ENCODE data around the gene ACACB. TPM values are rescaled to one million over a fixed set of nuclear protein-coding genes. Genes with fewer than 3 reads are reported as not detected.

The ACACB gene
- total RNA-seq, 1 experiment from 2014 or later = 1.0 TPM

GRCh38 chr12:109294286-109294796 is 178.0 kb downstream of the ACACB start:
- Mint-ChIP-seq H3K36me3 (ENCODE audit: insufficient read depth, unreplicated experiment) (no peaks in the 10 kb centered on the region), H3K4me3 (ENCODE audit: unreplicated experiment) (no peak overlapping the region), H3K4me1 (ENCODE audit: insufficient read depth, unreplicated experiment) (no peaks in the 10 kb centered on the region), H3K27me3 (ENCODE audit: insufficient read depth, unreplicated experiment) (peaks cover 19% of the 10 kb centered on the region), H3K9me3 (ENCODE audit: unreplicated experiment) (no peaks in the 10 kb centered on the region), H3K27ac (ENCODE audit: low read depth, unreplicated experiment) (no peak overlapping the region)
- intact Hi-C loops (cut with micrococcal nuclease) = no loop called here
- no TSS peak for BruUV-seq (replicated peaks)
- TF ChIP-seq CTCF (IDR thresholded peaks at IDR 0.05; ENCODE audit: unreplicated experiment) = no peak
- POLR2A ChIA-PET = no interaction called here
- DNase-seq (ENCODE audit: unreplicated experiment) = no peak
- CTCF ChIA-PET = no interaction called here

GRCh38 chr12:109295764-109296425 is 179.5 kb downstream of the ACACB start:
- no peak overlapping the region for H3K4me3 Mint-ChIP-seq (ENCODE audit: unreplicated experiment)
- intact Hi-C loops (cut with micrococcal nuclease) = no loop called here
- BruUV-seq (replicated peaks) = no TSS peak
- no peaks in the 10 kb centered on the region for H3K4me1 Mint-ChIP-seq (ENCODE audit: insufficient read depth, unreplicated experiment)
- no peaks in the 10 kb centered on the region for H3K36me3 Mint-ChIP-seq (ENCODE audit: insufficient read depth, unreplicated experiment)
- H3K9me3 Mint-ChIP-seq (ENCODE audit: unreplicated experiment) = no peaks in the 10 kb centered on the region
- ChIA-PET POLR2A (no interaction called here), CTCF (interaction anchor here (0.6 kb wide), 1 partner anchor 184 kb away, joined by 4 read pairs; no protein-coding TSS in a partner anchor)
- H3K27me3 Mint-ChIP-seq (ENCODE audit: insufficient read depth, unreplicated experiment) = peaks cover 19% of the 10 kb centered on the region
- H3K27ac Mint-ChIP-seq (ENCODE audit: low read depth, unreplicated experiment) = no peak overlapping the region
- no peak for DNase-seq (ENCODE audit: unreplicated experiment)
- no peak for TF ChIP-seq CTCF (IDR thresholded peaks at IDR 0.05; ENCODE audit: unreplicated experiment)

- Mint-ChIP-seq H3K27me3 (ENCODE audit: insufficient read depth, unreplicated experiment) (peaks cover 19% of the 10 kb centered on the region), H3K4me3 (ENCODE audit: unreplicated experiment) (no peak overlapping the region), H3K27ac (ENCODE audit: low read depth, unreplicated experiment) (no peak overlapping the region), H3K9me3 (ENCODE audit: unreplicated experiment) (no peaks in the 10 kb centered on the region), H3K36me3 (ENCODE audit: insufficient read depth, unreplicated experiment) (no peaks in the 10 kb centered on the region), H3K4me1 (ENCODE audit: insufficient read depth, unreplicated experiment) (peaks cover 3% of the 10 kb centered on the region)
- ChIA-PET CTCF (interaction anchor here (0.7 kb wide), 1 partner anchor 63 kb away, joined by 3 read pairs; no protein-coding TSS in a partner anchor), POLR2A (no interaction called here)
- BruUV-seq (replicated peaks) = no TSS peak
- TF ChIP-seq CTCF (IDR thresholded peaks at IDR 0.05; ENCODE audit: unreplicated experiment) = no peak
- DNase-seq (ENCODE audit: unreplicated experiment) = no peak
- intact Hi-C loops (cut with micrococcal nuclease) = no loop called here
These were observed 180.0 kb downstream of the ACACB start for GRCh38 chr12:109296431-109296830.

- Mint-ChIP-seq H3K27ac (ENCODE audit: low read depth, unreplicated experiment) (no peak overlapping the region), H3K27me3 (ENCODE audit: insufficient read depth, unreplicated experiment) (peaks cover 38% of the 10 kb centered on the region), H3K36me3 (ENCODE audit: insufficient read depth, unreplicated experiment) (no peaks in the 10 kb centered on the region), H3K4me3 (ENCODE audit: unreplicated experiment) (no peak overlapping the region), H3K9me3 (ENCODE audit: unreplicated experiment) (no peaks in the 10 kb centered on the region), H3K4me1 (ENCODE audit: insufficient read depth, unreplicated experiment) (peaks cover 10% of the 10 kb centered on the region)
- CTCF ChIA-PET = no interaction called here
- intact Hi-C loops (cut with micrococcal nuclease) = no loop called here
- no peak for TF ChIP-seq CTCF (IDR thresholded peaks at IDR 0.05; ENCODE audit: unreplicated experiment)
- POLR2A ChIA-PET = no interaction called here
- no peak for DNase-seq (ENCODE audit: unreplicated experiment)
- no TSS peak for BruUV-seq (replicated peaks)
These were observed 183.5 kb downstream of the ACACB start for GRCh38 chr12:109299849-109300248.

All from MCF 10A (cell line).